Measurements from ENCODE around the gene WDHD1.

- TF ChIP-seq CTCF (conservative IDR thresholded peaks at IDR 0.05 in 1 of 2, IDR thresholded peaks at IDR 0.05 in 1 of 2; ENCODE audit: extremely low read depth in 1 of 2, insufficient read depth in 1 of 2, low read depth in 1 of 2, low read length in 2 of 2) (no peak), EZH2 (IDR thresholded peaks at IDR 0.05; ENCODE audit: borderline replicate concordance, low read length) (no peak)
These were observed 47.9 kb downstream of the WDHD1 start for GRCh38 chr14:54979039-54979438.

Data from mammary epithelial cell (primary cell).